Astrocyte of the cerebellum (primary cell): Measurements from ENCODE around the gene MDFI.

Source experiments
- DNase-seq: peaks from one replicate; pipeline ENCODE4 v3.0.0-alpha.2; 2011; ENCODE audit warnings: low read depth
- H3K4me3 ChIP-seq: 2 replicates; pipeline ENCODE4 v1.5.1; 2011; ENCODE audit warnings: mild to moderate bottlenecking, low read depth, low read length, moderate library complexity
- in situ Hi-C: cut with HindIII; loops from 2 replicates; pipeline ENCODE4 v1.10.0; 2017; ENCODE audit warnings: low sequenced_read_pairs
- TF ChIP-seq, protein P1 (sequence below): IDR thresholded peaks from 2 replicates; pipeline ENCODE4 v1.5.1; 2012; ENCODE audit warnings: low read length, low read depth, moderate library complexity, mild to moderate bottlenecking; ENCODE audit errors: missing control alignments

Gene MDFI

DNA sequence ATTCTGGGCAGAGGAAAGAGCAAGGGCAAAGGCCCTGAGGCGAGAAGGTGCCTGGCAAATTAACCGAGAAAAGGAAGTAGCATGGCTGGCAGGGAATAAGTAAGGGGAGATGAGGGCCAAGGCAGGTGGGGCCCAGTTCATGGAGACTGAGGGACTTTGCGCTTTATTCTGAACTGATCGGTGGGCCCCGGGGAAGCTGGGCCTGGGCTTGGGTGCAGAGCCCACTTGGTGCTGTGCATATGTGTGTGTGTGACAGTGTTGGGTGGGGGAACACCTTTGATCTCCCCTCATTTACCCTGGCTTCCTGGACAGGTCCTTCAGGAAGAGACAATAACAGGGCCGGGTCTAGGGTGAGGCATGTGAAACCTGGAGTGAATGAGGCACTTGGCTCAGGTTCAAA is 2.9 kb upstream of the MDFI start:
- no peak overlapping the region for H3K4me3 ChIP-seq
- TF ChIP-seq, protein P1, sequence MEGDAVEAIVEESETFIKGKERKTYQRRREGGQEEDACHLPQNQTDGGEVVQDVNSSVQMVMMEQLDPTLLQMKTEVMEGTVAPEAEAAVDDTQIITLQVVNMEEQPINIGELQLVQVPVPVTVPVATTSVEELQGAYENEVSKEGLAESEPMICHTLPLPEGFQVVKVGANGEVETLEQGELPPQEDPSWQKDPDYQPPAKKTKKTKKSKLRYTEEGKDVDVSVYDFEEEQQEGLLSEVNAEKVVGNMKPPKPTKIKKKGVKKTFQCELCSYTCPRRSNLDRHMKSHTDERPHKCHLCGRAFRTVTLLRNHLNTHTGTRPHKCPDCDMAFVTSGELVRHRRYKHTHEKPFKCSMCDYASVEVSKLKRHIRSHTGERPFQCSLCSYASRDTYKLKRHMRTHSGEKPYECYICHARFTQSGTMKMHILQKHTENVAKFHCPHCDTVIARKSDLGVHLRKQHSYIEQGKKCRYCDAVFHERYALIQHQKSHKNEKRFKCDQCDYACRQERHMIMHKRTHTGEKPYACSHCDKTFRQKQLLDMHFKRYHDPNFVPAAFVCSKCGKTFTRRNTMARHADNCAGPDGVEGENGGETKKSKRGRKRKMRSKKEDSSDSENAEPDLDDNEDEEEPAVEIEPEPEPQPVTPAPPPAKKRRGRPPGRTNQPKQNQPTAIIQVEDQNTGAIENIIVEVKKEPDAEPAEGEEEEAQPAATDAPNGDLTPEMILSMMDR, result no peak
- DNase-seq, result no peak
- in situ Hi-C loops, result no loop called here

DNA sequence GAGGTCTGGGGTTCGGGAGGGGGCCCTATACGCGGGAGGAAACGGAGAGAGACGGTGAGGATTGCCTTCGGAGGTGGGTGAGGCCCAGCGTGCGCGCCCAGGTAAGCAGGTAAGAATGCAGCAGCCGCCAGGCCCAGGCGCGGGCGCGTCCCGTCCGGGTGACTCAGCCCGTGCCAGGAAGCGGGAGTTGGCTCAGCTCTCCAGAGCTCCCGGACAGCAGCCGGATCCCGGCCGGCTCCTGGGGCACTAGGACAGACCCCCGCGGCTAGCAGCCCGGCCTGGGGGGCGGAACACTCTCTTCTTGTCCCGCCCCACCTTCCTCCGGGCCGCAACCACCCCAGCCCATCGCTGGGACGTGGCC is 1.5 kb upstream of the MDFI start:
- in situ Hi-C loops, result no loop called here
- DNase-seq, result no peak
- TF ChIP-seq, protein P1, result no peak
- peak overlapping the region; percentile 70 for H3K4me3 ChIP-seq

DNA sequence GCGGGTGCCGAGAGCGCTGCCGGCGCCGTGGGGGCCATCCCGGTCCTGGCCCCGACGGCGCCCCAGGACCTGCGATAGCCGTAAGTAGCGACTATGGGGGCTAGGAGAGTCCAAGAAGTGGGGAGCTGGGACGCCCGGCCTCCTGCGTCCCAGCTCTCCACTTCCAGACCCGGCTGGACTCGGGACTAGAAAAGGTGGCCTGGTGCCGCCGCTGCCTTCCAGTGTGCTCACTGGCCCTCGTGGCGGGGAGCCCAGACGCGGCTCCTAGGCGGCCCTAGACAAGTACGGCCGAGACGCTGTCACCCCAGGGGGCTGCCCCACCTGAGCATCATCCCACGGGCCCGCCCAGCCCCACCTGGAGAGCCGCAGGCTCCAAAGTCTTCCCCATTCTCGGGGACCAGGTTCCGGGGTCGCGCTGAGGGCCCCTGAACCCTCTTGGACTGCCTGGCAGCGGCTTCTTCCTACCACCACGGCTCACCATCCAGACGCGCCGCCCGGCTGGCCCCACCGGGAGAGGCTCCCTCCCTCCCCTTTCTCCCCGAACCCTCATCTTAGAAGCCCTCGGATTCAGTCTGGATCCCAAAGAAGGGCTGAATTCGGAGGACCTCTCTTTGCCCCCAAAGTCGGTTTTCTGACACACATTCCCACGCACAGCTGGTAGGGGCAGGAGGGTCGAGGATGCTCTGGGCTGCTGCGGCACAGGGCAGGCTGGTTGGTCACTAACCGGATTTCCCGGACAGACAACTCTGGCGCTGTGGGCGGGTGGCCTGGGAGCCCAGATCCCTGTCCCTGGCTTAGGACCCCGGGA is 870 bp upstream of the MDFI start:
- no peak for DNase-seq
- in situ Hi-C loops, result no loop called here
- peak overlapping the region; percentile 70 for H3K4me3 ChIP-seq
- TF ChIP-seq, protein P1, result no peak

DNA sequence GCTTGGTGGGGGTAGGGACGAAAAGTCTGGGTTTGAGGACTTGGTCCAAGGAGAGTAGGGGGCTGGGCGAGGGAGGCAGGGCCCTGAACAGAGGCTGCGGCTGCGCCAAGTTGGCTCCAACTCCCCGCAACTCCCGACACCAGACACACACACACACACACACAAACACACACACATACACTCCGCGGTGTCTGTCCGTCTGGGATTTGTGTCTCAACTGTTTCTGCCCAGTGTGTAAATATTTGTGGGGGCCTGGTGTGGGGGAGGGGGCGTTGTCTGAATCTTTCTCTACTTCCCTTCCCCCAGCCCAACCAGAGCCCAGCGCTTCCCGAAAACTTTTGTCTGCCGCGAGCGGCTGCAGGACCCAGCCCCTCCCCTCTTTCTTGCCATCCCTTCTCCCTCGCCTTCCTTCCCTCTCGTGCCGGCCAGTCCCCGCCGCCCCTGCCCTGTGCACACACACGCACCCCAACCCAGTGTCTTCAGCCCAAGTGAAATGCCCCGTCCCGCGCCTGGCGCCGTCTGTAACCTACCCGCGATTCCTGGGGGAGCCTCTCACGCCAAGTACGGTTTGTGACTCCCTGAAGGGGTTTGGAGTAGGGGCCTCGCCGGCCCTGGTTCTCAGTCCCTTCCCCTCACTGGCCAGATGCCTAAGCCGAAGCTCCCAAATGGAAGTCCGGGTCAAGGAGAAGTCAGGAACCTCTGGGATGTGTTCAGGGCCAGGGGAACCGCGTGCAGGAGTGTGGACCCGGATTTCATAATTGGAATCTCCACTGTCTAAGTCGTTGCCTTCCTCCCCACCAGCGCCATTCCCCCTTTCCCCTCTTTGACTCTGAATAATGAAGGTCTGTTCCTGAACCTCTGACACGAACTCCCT is 904 bp downstream of the MDFI start:
- H3K4me3 ChIP-seq, result peak overlapping the region; percentile 70
- TF ChIP-seq, protein P1, result no peak
- in situ Hi-C loops, result no loop called here
- peak; percentile 38 for DNase-seq

DNA sequence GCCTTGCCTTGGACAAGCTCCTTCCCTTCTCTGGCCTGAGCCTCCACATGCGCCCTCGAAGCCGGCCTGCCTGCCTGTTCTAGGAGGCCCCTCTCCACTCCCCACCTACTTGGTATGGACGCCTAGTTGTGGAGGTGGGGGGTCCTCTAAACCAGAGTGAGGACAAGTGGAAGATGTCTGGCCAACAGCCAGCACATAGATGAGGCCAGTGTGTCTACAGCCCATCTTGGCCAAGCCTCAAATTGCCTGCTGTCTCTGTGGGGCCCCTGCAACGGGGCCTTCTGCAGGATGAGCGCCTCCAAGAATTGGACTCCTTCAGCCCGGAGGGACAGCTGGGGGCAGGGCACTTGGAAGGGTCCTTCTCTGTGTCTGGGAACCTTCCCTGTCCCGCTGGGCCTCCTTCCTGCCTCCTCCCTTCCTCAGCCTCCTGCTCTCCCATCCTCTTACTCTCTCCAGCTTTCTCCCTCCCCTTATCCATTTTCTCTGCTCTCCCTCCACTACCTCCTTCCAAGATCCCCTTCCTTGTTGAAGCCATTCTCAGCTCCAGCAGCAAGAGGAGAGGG is 1.6 kb downstream of the MDFI start:
- TF ChIP-seq, protein P1, result no peak
- H3K4me3 ChIP-seq, result peak overlapping the region; percentile 70

DNA sequence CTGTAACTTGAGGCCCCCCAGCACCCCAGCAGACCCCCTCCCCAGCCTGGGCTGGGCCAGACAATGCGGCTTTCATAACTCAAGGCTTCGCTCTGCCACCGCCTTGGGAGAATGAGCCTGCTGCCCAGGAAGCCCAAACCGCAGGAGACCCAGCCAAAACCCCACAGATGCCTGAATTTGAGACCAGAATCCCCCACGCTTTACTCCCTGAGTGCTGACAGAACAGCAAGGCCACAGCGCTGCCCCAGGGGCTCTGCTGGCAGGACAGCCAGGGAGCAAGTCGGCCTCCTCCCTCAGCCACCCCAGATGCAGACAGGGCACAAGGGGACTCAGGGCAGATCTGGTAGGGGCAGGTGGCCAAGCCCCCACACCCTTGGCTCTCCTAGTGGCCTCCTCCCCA is 2.2 kb downstream of the MDFI start:
- H3K4me3 ChIP-seq, result peak overlapping the region; percentile 70
- in situ Hi-C loops, result no loop called here
- peak; percentile 84 for DNase-seq
- TF ChIP-seq, protein P1, result no peak

More for the DNA sequence above, 1.6 kb downstream of the MDFI start:
- in situ Hi-C loops, result no loop called here
- peak; percentile 48 for DNase-seq
